NCI-H2107 treated with DMSO at 0.1 percent for 48 hours (cell line): ENCODE data around the gene EML6.
A peak's percentile ranks its signal among the peaks of the same experiment; 100 is the strongest.

Source experiments
- DNase-seq: peaks from one replicate; lab custom pipeline; 2025; ENCODE audit not compliant: unreplicated experiment; lab: John Stamatoyannopoulos, UW

EML6 gene

GRCh38 chr2:55014962-55015939, 291.8 kb downstream of the EML6 start:
- DNase-seq, result peak; percentile 25

GRCh38 chr2:55017428-55017827, 294.0 kb downstream of the EML6 start:
- no peak for DNase-seq

GRCh38 chr2:55017880-55018279, 294.4 kb downstream of the EML6 start:
- DNase-seq, result no peak

- no peak for DNase-seq
These were observed 295.2 kb downstream of the EML6 start for GRCh38 chr2:55018619-55019018.

GRCh38 chr2:55019526-55020258, 296.2 kb downstream of the EML6 start:
- no peak for DNase-seq
